KMS-11 (cell line): ENCODE results near the gene ZNG1A.
"Not testable (repeated sequence)": the region's sequence is repeated elsewhere in the genome, so short reads cannot be mapped to it uniquely, and the experiment has no call there.

Source experiments
- H2AFZ ChIP-seq: fragments of 200-600 bp; sonication (generic); 2 replicates; pipeline ENCODE4 v1.6.1; 2016; ENCODE audit warnings: antibody characterized with exemption, mixed run types, low read depth
- H3K27ac ChIP-seq: fragments of 200-600 bp; sonication (generic); 2 replicates; pipeline ENCODE4 v1.6.1; 2016; ENCODE audit warnings: mild to moderate bottlenecking, mixed run types
- H3K27me3 ChIP-seq: fragments of 200-600 bp; sonication (generic); 2 replicates; pipeline ENCODE4 v1.6.1; 2017; ENCODE audit warnings: mild to moderate bottlenecking, low read depth, mixed run types, moderate library complexity; ENCODE audit not compliant: insufficient read depth
- H3K36me3 ChIP-seq: fragments of 200-600 bp; sonication (generic); 2 replicates; pipeline ENCODE4 v1.6.1; 2017; ENCODE audit warnings: mild to moderate bottlenecking, mixed run types; ENCODE audit not compliant: insufficient read depth
- H3K4me1 ChIP-seq: fragments of 200-600 bp; sonication (generic); 2 replicates; pipeline ENCODE4 v1.6.1; 2016; ENCODE audit warnings: mild to moderate bottlenecking, low read depth, mixed run types; ENCODE audit not compliant: poor library complexity, severe bottlenecking
- H3K4me2 ChIP-seq: fragments of 200-600 bp; sonication (generic); 2 replicates; pipeline ENCODE4 v1.7.0; 2016; ENCODE audit warnings: mild to moderate bottlenecking, mixed run types
- H3K4me3 ChIP-seq: fragments of 200-600 bp; sonication (generic); IDR thresholded peaks from 2 replicates; pipeline ENCODE4 v1.6.1; 2017; ENCODE audit warnings: low read depth, low read length, mixed read lengths; ENCODE audit not compliant: insufficient read depth
- H3K79me2 ChIP-seq: fragments of 200-600 bp; sonication (generic); 2 replicates; pipeline ENCODE4 v1.6.1; 2016; ENCODE audit warnings: low read depth, mixed run types; ENCODE audit not compliant: insufficient read depth
- H3K9ac ChIP-seq: fragments of 200-600 bp; sonication (generic); 2 replicates; pipeline ENCODE4 v1.6.1; 2016; ENCODE audit warnings: mild to moderate bottlenecking, mixed run types
- H4K20me1 ChIP-seq: fragments of 200-600 bp; sonication (generic); 2 replicates; pipeline ENCODE4 v1.6.1; 2016; ENCODE audit warnings: mild to moderate bottlenecking, mixed run types; ENCODE audit not compliant: insufficient read depth
- CTCF ChIP-seq: fragments of 200-600 bp; sonication (generic); conservative IDR thresholded peaks from 2 replicates; pipeline ENCODE4 v1.6.1; 2017; ENCODE audit warnings: low read depth, mild to moderate bottlenecking, antibody characterized with exemption, low read length, moderate library complexity, mixed read lengths

The ZNG1A gene

DNA sequence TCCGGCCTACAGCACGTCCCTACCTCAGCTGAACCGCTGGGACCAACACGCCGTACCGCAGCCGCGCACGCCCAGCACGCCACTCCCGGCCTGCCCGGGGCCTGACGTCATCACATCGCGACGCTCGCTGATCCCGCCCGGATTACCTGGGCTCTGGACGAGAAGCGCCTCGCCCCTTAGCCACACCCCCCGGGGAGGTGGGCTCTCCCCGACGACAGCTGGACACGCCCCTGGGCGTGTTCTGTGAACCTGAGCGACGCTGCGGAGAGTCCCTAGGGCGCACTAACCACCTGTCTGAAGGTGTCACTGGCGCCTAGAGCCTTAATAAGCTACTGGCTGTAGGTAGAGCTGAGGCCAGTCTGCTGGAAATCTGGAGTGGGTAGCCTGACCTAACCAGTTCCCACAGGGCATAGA is at the start of gene ZNG1A:
TSS of gene ZNG1A (minus strand) at position 87 of the 414 bp plus-strand sequence. CDS start 87 bp downstream, outside the sequence.
- Histone ChIP-seq H3K9ac (peak within 1 kb of the TSS; percentile 25; the same call in 1 of the 2 replicates), H3K4me2 (peak within 1 kb of the TSS; percentile 42; the same call in 1 of the 2 replicates)
- not testable (repeated sequence) for H3K4me1 ChIP-seq, H2AFZ ChIP-seq, H3K36me3 ChIP-seq, H3K27ac ChIP-seq, H3K4me3 ChIP-seq, H4K20me1 ChIP-seq, H3K79me2 ChIP-seq, H3K27me3 ChIP-seq

- no peak for TF ChIP-seq CTCF
- Histone ChIP-seq H3K4me3 (no peak overlapping the region), H4K20me1 (no peaks in the 10 kb centered on the region), H3K27me3 (no peaks in the 10 kb centered on the region), H3K79me2 (no peaks in the 10 kb centered on the region), H3K9ac (no peak overlapping the region), H3K36me3 (no peaks in the 10 kb centered on the region), H2AFZ (no peak overlapping the region), H3K27ac (no peak overlapping the region), H3K4me2 (no peak overlapping the region), H3K4me1 (no peaks in the 10 kb centered on the region)
These were observed 49.0 kb upstream of the ZNG1A start for GRCh38 chr9:227860-228259.

DNA sequence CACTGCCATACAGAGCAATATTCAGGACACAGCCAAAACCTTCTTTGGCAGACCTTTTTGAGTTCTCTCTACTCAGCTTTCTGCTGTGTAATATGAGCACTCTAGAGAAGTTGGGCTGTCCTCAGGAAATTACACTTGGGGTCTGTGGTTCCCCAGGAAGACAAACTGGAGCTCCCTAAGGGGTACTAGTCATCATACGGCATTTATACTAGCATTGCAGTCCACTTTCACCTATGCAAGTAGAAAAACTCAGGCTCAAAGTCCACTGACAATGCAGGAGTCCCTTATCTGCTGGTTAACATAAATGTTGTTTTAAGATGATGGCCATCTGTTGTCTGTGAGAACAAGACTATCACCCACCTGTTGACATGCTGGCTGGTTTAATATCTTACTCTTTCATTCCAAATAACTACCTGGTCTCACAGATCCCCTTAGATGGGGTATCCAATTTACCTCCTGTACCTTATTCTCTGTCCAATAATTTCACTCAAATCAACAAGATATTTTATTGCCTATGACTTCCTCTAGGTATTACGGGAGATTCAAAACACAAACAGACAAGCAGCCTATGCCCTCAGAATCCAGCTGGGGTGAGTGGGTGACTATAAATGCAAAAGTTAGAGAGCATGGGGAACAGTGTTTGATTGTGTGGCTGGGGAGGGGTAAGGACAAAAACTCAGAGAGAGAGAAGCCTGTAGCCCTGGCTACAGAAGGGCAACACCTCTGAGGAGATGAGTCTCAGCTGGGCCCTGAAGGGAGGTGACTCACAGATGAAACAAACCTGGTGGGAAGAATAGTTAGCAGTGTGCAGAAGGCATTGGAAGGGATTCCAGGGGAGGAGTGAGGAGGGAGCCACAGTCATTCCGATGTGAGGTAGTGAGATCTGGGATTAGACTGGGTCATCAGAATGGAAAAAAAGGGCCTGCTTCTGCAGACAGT is 46.0 kb upstream of the ZNG1A start:
- Histone ChIP-seq H3K4me2 (no peak overlapping the region), H3K79me2 (no peaks in the 10 kb centered on the region), H2AFZ (no peak overlapping the region), H3K27ac (no peak overlapping the region), H3K4me3 (no peak overlapping the region), H3K27me3 (no peaks in the 10 kb centered on the region), H3K9ac (no peak overlapping the region), H3K4me1 (no peaks in the 10 kb centered on the region), H3K36me3 (no peaks in the 10 kb centered on the region), H4K20me1 (no peaks in the 10 kb centered on the region)
- no peak for TF ChIP-seq CTCF

DNA sequence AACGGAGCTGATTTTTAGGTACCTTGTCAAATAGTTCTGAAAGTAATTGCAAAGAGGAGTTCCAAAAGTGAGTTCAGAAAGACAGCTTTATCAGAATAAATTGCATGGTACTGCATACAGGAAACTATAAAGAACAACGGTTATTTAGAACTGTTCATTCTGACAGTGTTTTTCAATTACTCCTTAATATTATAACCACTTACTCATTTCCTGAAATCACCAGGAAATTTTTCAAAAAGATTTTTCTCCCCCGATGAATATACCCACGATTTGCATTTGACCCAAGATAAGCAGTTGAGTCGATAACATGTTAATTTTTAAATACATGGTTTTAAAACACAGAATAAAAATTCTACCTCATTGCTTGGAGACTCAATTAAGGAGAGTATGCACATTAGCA is 45.2 kb upstream of the ZNG1A start:
- Histone ChIP-seq H4K20me1 (no peaks in the 10 kb centered on the region), H2AFZ (no peak overlapping the region), H3K9ac (no peak overlapping the region), H3K36me3 (no peaks in the 10 kb centered on the region), H3K4me3 (no peak overlapping the region), H3K27ac (no peak overlapping the region), H3K27me3 (no peaks in the 10 kb centered on the region), H3K4me1 (no peaks in the 10 kb centered on the region), H3K4me2 (no peak overlapping the region), H3K79me2 (no peaks in the 10 kb centered on the region)
- no peak for TF ChIP-seq CTCF

GRCh38 chr9:223152-223551 is 44.3 kb upstream of the ZNG1A start:
- Histone ChIP-seq H3K4me1 (no peaks in the 10 kb centered on the region), H3K4me2 (no peak overlapping the region), H3K4me3 (no peak overlapping the region), H2AFZ (no peak overlapping the region), H3K9ac (no peak overlapping the region), H3K27ac (no peak overlapping the region), H3K36me3 (no peaks in the 10 kb centered on the region), H4K20me1 (no peaks in the 10 kb centered on the region), H3K79me2 (no peaks in the 10 kb centered on the region), H3K27me3 (no peaks in the 10 kb centered on the region)
- no peak for TF ChIP-seq CTCF
